ENCODE data around the gene CASZ1.

The CASZ1 gene

GRCh38 chr1:10665226-10665625 is 131.2 kb downstream of the CASZ1 start:
- Histone ChIP-seq H3K27ac (ENCODE audit: low read length) (no peak overlapping the region), H3K9me3 (ENCODE audit: insufficient read depth, low read depth, low read length) (no peaks in the 10 kb centered on the region), H3K27me3 (ENCODE audit: insufficient read depth, low read length) (no peaks in the 10 kb centered on the region), H3K4me3 (ENCODE audit: low read length) (no peak overlapping the region), H3K9ac (ENCODE audit: low read depth, low read length) (no peak overlapping the region), H3K4me1 (ENCODE audit: insufficient read depth, low read length) (peaks cover 2% of the 10 kb centered on the region; the same call in 1 of the 2 replicates), H3K36me3 (ENCODE audit: insufficient read depth, low read depth, low read length) (no peaks in the 10 kb centered on the region)

DNA sequence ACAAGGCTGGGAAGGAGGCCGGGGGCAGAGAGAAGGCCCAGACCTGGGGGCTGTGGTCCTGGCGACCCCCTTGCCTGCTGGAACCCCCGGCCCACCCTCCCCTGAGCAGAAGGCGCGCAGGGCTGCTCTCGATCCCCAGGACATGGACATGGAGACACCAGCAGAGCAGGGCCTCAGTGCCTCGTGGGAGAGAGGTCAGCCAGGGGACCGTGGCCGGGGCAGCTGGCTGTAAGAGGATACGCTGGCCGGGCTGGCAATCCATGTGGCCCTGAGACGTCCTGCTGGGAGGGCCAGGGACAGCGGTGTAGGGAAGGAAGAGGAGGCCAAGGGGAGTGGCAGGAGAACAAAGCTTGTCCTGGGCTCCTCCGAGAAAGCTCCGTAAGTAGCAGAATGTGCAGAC is 132.2 kb downstream of the CASZ1 start:
- Histone ChIP-seq H3K9me3 (ENCODE audit: insufficient read depth, low read depth, low read length) (no peaks in the 10 kb centered on the region), H3K27ac (ENCODE audit: low read length) (no peak overlapping the region), H3K27me3 (ENCODE audit: insufficient read depth, low read length) (no peaks in the 10 kb centered on the region), H3K36me3 (ENCODE audit: insufficient read depth, low read depth, low read length) (no peaks in the 10 kb centered on the region), H3K9ac (ENCODE audit: low read depth, low read length) (no peak overlapping the region), H3K4me3 (ENCODE audit: low read length) (no peak overlapping the region), H3K4me1 (ENCODE audit: insufficient read depth, low read length) (peaks cover 2% of the 10 kb centered on the region; the same call in 1 of the 2 replicates)

- H3K4me3 ChIP-seq (ENCODE audit: low read length): no peak overlapping the region
- no peaks in the 10 kb centered on the region for H3K36me3 ChIP-seq (ENCODE audit: insufficient read depth, low read depth, low read length)
- no peak overlapping the region for H3K9ac ChIP-seq (ENCODE audit: low read depth, low read length)
- H3K9me3 ChIP-seq (ENCODE audit: insufficient read depth, low read depth, low read length): no peaks in the 10 kb centered on the region
- H3K27me3 ChIP-seq (ENCODE audit: insufficient read depth, low read length): no peaks in the 10 kb centered on the region
- H3K27ac ChIP-seq (ENCODE audit: low read length): no peak overlapping the region
- peaks cover 2% of the 10 kb centered on the region; the same call in 1 of the 2 replicates for H3K4me1 ChIP-seq (ENCODE audit: insufficient read depth, low read length)
These were observed 132.8 kb downstream of the CASZ1 start for GRCh38 chr1:10663678-10664035.

DNA sequence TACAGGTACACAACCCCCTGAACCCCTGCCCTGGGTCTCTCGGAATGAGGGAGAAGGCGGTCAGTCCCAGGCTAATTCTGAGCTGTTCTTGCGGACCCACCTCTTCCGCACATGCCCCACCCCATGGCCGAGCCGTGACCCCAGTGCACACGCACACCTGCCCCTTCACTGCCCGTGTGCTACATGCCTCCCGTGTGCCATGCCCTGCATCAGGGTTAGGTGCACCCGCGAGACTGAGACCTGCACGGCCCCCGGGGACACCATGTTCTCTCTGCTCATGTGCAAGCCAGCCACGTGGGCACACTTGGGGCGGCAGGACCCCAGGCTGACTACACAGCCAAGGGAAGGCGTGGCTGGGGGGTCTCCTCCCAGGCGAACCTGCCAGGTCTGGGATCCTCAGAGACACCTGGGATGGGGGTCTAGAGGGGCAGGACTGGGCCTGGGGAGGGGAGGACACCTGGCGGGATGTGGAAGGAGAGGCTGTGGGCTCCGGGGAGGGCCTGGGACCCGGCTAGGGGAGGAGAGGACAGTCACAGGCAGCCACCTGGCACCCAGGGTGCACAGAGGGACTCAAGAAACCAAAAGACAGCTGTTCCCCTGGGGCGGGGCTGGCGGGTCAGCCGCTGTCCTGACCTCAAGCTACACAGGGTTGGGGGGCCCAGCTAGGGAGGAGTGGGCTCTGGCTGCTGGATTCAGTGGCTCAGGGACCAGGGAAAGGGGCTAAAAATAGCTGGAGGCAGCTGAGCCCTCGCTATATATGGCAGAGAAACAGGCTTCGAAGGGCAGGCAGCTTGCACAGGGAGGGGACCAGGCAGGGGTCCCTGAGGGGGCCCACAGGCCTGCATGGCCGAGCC is 133.4 kb downstream of the CASZ1 start:
- no peak overlapping the region for H3K9ac ChIP-seq (ENCODE audit: low read depth, low read length)
- no peak overlapping the region for H3K27ac ChIP-seq (ENCODE audit: low read length)
- no peaks in the 10 kb centered on the region for H3K36me3 ChIP-seq (ENCODE audit: insufficient read depth, low read depth, low read length)
- H3K4me3 ChIP-seq (ENCODE audit: low read length): no peak overlapping the region
- no peaks in the 10 kb centered on the region for H3K27me3 ChIP-seq (ENCODE audit: insufficient read depth, low read length)
- no peaks in the 10 kb centered on the region for H3K9me3 ChIP-seq (ENCODE audit: insufficient read depth, low read depth, low read length)
- peaks cover 2% of the 10 kb centered on the region; the same call in 1 of the 2 replicates for H3K4me1 ChIP-seq (ENCODE audit: insufficient read depth, low read length)

DNA sequence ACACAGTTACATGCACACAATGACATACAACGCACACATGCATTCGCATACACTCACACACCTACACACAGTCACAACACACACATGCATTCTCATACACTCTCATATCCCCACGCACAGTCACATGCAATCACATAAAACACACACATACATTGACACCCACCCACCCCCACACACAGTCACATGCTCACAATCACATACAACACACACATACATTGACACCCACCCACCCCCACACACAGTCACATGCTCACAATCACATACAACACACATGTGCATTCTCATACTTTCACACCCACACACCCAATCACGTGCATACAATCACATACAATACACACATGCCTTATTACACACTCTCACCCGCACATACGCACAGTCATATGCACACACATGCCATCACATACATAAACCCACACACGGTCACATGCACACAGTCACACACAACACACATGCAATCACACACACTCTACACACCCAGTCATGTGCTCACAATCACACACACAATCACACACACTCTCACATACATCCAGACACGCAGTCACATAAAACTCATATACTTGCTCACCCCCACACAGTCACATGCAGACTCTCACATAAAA is 134.3 kb downstream of the CASZ1 start:
- Histone ChIP-seq H3K27ac (ENCODE audit: low read length) (no peak overlapping the region), H3K36me3 (ENCODE audit: insufficient read depth, low read depth, low read length) (no peaks in the 10 kb centered on the region), H3K9ac (ENCODE audit: low read depth, low read length) (no peak overlapping the region), H3K9me3 (ENCODE audit: insufficient read depth, low read depth, low read length) (no peaks in the 10 kb centered on the region), H3K27me3 (ENCODE audit: insufficient read depth, low read length) (no peaks in the 10 kb centered on the region), H3K4me3 (ENCODE audit: low read length) (no peak overlapping the region), H3K4me1 (ENCODE audit: insufficient read depth, low read length) (peaks cover 2% of the 10 kb centered on the region; the same call in 1 of the 2 replicates)

DNA sequence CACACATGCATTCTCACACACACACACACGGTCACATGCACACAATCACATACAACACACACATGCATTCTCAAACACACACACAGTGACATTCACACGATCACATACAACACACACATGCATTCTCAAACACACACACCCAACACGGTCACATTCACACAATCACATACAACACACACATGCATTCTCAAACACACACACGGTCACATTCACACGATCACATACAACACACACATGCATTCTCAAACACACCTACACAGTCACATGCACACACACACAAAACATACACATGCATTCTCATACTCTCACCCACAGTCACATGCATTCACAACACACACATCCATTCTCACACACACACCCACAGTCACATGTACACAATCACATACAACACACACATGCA is 135.0 kb downstream of the CASZ1 start:
- Histone ChIP-seq H3K9ac (ENCODE audit: low read depth, low read length) (no peak overlapping the region), H3K27ac (ENCODE audit: low read length) (no peak overlapping the region), H3K27me3 (ENCODE audit: insufficient read depth, low read length) (no peaks in the 10 kb centered on the region), H3K4me3 (ENCODE audit: low read length) (no peak overlapping the region), H3K4me1 (ENCODE audit: insufficient read depth, low read length) (peaks cover 2% of the 10 kb centered on the region; the same call in 1 of the 2 replicates), H3K36me3 (ENCODE audit: insufficient read depth, low read depth, low read length) (no peaks in the 10 kb centered on the region), H3K9me3 (ENCODE audit: insufficient read depth, low read depth, low read length) (no peaks in the 10 kb centered on the region)

GRCh38 chr1:10659646-10660540 is 136.6 kb downstream of the CASZ1 start:
- no peak overlapping the region for H3K4me3 ChIP-seq (ENCODE audit: low read length)
- H3K36me3 ChIP-seq (ENCODE audit: insufficient read depth, low read depth, low read length): no peaks in the 10 kb centered on the region
- H3K9me3 ChIP-seq (ENCODE audit: insufficient read depth, low read depth, low read length): no peaks in the 10 kb centered on the region
- no peak overlapping the region for H3K27ac ChIP-seq (ENCODE audit: low read length)
- H3K4me1 ChIP-seq (ENCODE audit: insufficient read depth, low read length): peaks cover 2% of the 10 kb centered on the region; the same call in 1 of the 2 replicates
- no peaks in the 10 kb centered on the region for H3K27me3 ChIP-seq (ENCODE audit: insufficient read depth, low read length)
- H3K9ac ChIP-seq (ENCODE audit: low read depth, low read length): no peak overlapping the region

DNA sequence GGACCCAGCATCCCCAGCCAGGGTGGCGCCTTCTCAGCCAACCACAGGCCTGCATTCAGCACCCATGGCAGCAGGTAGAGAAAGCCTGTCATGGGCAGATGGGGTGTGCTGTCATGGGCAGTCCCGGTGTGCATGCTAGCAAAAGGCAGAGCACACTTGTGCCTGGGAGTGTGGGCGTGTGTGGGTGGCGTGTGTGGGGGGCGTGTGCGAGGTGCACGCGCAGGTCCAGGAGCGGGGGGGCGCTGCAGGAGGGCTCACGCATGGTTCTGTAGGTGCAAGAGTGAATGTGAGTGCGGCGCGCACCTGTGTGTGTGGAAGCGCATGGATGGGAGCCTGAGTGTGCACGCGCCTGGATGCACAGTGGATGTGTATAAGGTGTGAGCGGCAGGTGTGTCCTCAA is 137.2 kb downstream of the CASZ1 start:
- Histone ChIP-seq H3K4me1 (ENCODE audit: insufficient read depth, low read length) (peaks cover 2% of the 10 kb centered on the region; the same call in 1 of the 2 replicates), H3K36me3 (ENCODE audit: insufficient read depth, low read depth, low read length) (no peaks in the 10 kb centered on the region), H3K27me3 (ENCODE audit: insufficient read depth, low read length) (no peaks in the 10 kb centered on the region), H3K9ac (ENCODE audit: low read depth, low read length) (no peak overlapping the region), H3K4me3 (ENCODE audit: low read length) (no peak overlapping the region), H3K9me3 (ENCODE audit: insufficient read depth, low read depth, low read length) (no peaks in the 10 kb centered on the region), H3K27ac (ENCODE audit: low read length) (no peak overlapping the region)

DNA sequence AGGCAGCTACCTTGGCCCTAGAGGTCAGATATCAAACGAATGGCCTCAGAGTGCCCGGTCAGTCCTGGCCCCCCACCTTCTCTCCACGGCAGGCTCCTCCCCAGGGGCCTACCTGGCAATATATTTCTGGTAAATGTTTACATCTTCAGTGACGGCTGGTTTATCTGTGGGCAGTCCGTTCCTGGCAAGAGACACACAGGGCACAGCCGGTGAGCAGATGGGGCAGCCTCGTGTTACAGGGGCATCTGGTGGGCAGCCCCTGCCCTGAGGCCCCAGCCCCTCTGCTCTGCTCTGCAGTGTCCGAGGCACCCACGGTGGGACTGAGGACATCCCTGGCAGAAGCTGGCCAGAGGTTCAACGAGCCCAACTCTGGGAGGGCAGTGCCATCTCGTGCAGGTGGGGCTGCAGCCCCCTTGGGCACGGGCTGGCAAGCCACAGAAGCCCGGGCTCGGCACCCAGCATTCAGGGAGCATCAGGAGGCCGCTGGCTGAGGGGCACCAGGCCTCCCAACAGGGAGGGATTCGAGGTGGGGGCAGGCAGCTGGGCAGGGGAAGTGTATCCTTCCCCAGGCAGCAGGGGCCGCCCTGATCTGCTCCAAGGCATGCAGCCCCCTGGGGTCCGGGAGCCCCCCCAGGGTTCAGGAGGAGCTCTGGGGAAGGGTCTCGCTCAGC is 137.9 kb downstream of the CASZ1 start:
- Histone ChIP-seq H3K4me1 (ENCODE audit: insufficient read depth, low read length) (peaks cover 2% of the 10 kb centered on the region; the same call in 1 of the 2 replicates), H3K27ac (ENCODE audit: low read length) (no peak overlapping the region), H3K9ac (ENCODE audit: low read depth, low read length) (no peak overlapping the region), H3K9me3 (ENCODE audit: insufficient read depth, low read depth, low read length) (no peaks in the 10 kb centered on the region), H3K27me3 (ENCODE audit: insufficient read depth, low read length) (no peaks in the 10 kb centered on the region), H3K36me3 (ENCODE audit: insufficient read depth, low read depth, low read length) (no peaks in the 10 kb centered on the region), H3K4me3 (ENCODE audit: low read length) (no peak overlapping the region)

DNA sequence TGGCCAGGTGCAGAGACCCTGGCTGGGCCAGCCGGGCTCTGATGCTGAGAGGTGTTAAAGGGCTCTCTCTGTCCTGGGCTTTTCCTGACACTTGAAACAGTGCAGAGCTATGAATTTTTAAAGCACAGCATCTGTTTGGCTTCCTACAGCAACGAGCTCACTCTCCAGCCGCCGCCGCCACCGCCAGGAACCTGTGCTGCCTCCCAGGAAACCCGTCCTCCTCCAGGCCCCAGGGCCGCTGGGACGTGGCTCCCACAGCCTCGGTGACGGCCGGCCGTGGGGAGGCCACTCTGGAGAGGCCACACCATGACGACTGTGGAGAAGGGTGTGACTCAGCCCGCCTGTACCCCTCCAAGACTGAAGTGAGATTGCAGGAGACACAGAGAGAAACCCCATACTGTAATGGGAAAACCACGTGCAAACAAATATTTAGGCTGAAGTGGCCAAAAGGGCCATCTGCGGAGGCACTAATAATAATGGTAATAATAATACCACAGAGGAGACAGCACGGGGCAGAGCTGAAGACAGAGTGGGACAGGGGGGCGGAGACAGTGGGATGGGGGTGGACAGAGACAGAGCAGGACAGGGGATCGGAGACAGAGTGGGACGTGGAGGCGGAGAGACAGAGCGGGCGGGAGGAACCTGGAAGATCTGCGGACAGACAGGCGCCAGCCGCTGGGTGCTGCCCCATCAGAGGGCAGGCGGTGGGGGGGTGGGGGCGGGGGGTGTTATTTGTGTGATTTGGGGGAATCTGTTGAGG is 139.2 kb downstream of the CASZ1 start:
- H3K4me1 ChIP-seq (ENCODE audit: insufficient read depth, low read length): no peaks in the 10 kb centered on the region
- H3K4me3 ChIP-seq (ENCODE audit: low read length): no peak overlapping the region
- H3K9me3 ChIP-seq (ENCODE audit: insufficient read depth, low read depth, low read length): no peaks in the 10 kb centered on the region
- no peak overlapping the region for H3K27ac ChIP-seq (ENCODE audit: low read length)
- H3K27me3 ChIP-seq (ENCODE audit: insufficient read depth, low read length): no peaks in the 10 kb centered on the region
- no peaks in the 10 kb centered on the region for H3K36me3 ChIP-seq (ENCODE audit: insufficient read depth, low read depth, low read length)
- H3K9ac ChIP-seq (ENCODE audit: low read depth, low read length): no peak overlapping the region

Measured in iPS-20b (cell line).